K562 (cell line): ENCODE measurements around the gene CHMP3. TPM values are rescaled to one million over a fixed set of nuclear protein-coding genes. Genes with fewer than 3 reads are reported as not detected.

ENCODE experiments used
- ADNP ChIP-seq: fragments of 200-800 bp; sonication (Bioruptor generic); IDR thresholded peaks from 2 replicates; pipeline ENCODE4 v1.6.1; 2016; ENCODE audit warnings: missing genetic modification characterization, missing compliant biosample characterization
- CCNT2 ChIP-seq: IDR thresholded peaks from 2 replicates; pipeline ENCODE4 v1.6.1; 2011; ENCODE audit warnings: borderline replicate concordance, low read depth, mild to moderate bottlenecking, moderate library complexity, mixed read lengths, low read length; ENCODE audit not compliant: insufficient read length; ENCODE audit errors: extremely low read depth
- CHD4 ChIP-seq: fragments of 200-600 bp; sonication (generic); IDR thresholded peaks from 3 replicates; pipeline ENCODE4 v1.6.1; 2012; ENCODE audit warnings: low read depth, mild to moderate bottlenecking, mixed read lengths, low read length, inconsistent platforms; ENCODE audit not compliant: insufficient read depth, insufficient replicate concordance, poor library complexity, severe bottlenecking
- DNMT1 ChIP-seq: fragments of 450-650 bp; IDR thresholded peaks from 2 replicates; pipeline ENCODE4 v1.6.1; 2016; ENCODE audit warnings: antibody characterized with exemption, mild to moderate bottlenecking
- ETV1 ChIP-seq: fragments of 450-650 bp; conservative IDR thresholded peaks from 2 replicates; pipeline ENCODE4 v1.6.1; 2016; ENCODE audit warnings: missing genetic modification characterization, control low read depth, low read depth, missing compliant biosample characterization
- GATAD2A ChIP-seq: fragments of 450-650 bp; IDR thresholded peaks from 2 replicates; pipeline ENCODE4 v1.6.1; 2017
- KAT7 ChIP-seq: sonication (generic); formaldehyde crosslinking; IDR thresholded peaks from 2 replicates; pipeline ENCODE4 v1.8.0; 2022; ENCODE audit warnings: missing genetic modification reagents, mild to moderate bottlenecking, borderline replicate concordance
- MEF2D ChIP-seq: conservative IDR thresholded peaks from 2 replicates; pipeline ENCODE4 v1.6.1; 2016; ENCODE audit warnings: low read depth, missing genetic modification characterization, missing compliant biosample characterization
- NONO ChIP-seq, 2 experiments: fragments of 200-400 bp in 1 of 2; fragments of 450-650 bp in 1 of 2; formaldehyde crosslinking in 1 of 2; IDR thresholded peaks; 2 replicates each; pipeline ENCODE4 v1.6.1; 2017; ENCODE audit warnings: low read depth in 2 of 2, mild to moderate bottlenecking in 2 of 2, moderate library complexity in 2 of 2, low read length in 1 of 2
- SP2 ChIP-seq: IDR thresholded peaks from 2 replicates; pipeline ENCODE4 v1.6.1; 2011; ENCODE audit warnings: mild to moderate bottlenecking, low read depth, low read length, moderate library complexity; ENCODE audit not compliant: poor library complexity, severe bottlenecking; ENCODE audit errors: extremely low read depth
- TGIF2 ChIP-seq: sonication (generic); formaldehyde crosslinking; IDR thresholded peaks from 2 replicates; pipeline ENCODE4 v1.8.1; 2022; ENCODE audit warnings: mild to moderate bottlenecking, missing genetic modification reagents, moderate library complexity
- UBTF ChIP-seq, 2 experiments: IDR thresholded peaks; 2 replicates each; pipeline ENCODE4 v1.6.1; 2012; ENCODE audit warnings: improper control_type of control experiment in 2 of 2, low read depth in 2 of 2, low read length in 2 of 2, borderline replicate concordance in 1 of 2
- ZBTB40 ChIP-seq, 2 experiments: fragments of 450-650 bp in 1 of 2; sonication (generic) in 1 of 2; formaldehyde crosslinking in 1 of 2; IDR thresholded peaks; 2 replicates each; pipeline versions ENCODE4 v1.7.1 to v1.9.0; 2016 to 2022; ENCODE audit warnings: inconsistent platforms in 1 of 2, mild to moderate bottlenecking in 1 of 2, missing genetic modification reagents in 1 of 2
- ZEB2 ChIP-seq: fragments of 450-650 bp; IDR thresholded peaks from 2 replicates; pipeline ENCODE4 v1.6.1; 2016
- ZNF143 ChIP-seq: sonication (generic); formaldehyde crosslinking; IDR thresholded peaks from 2 replicates; pipeline ENCODE4 v1.9.0; 2022; ENCODE audit warnings: mild to moderate bottlenecking, missing genetic modification reagents
- polyA plus RNA-seq, 8 experiments: library from polyadenylated mRNA; depleted of rRNA in 4 of 8; stranded (reverse) in 5 of 8; unstranded in 3 of 8; fragments of >200 nt; fragmentation: Nextera tagmentation in 2 of 8; fragmentation: Illumina TruSeq in 1 of 8; extraction: Ambion mirVana in 2 of 8; extraction: Trizol in 1 of 8; gene quantifications; 2 replicates each; pipeline versions ENCODE4 v1.2.1 to v1.2.3, GENCODE V29; 2011 to 2014; ENCODE audit warnings: inconsistent platforms in 1 of 8, missing spikeins in 1 of 8
- total RNA-seq, 7 experiments: library from RNA; depleted of rRNA in 6 of 7; stranded (reverse); fragments of >200 nt in 6 of 7; fragmentation: Illumina TruSeq in 2 of 7; extraction: Trizol in 2 of 7; gene quantifications; 2 replicates each; pipeline versions ENCODE4 v1.2.1 to v1.2.3, GENCODE V29; 2011 to 2021; ENCODE audit warnings: low replicate concordance in 1 of 7

Gene CHMP3
- total and polyA plus RNA-seq, 9 of the 15 experiments (the other 6 are each of a cell fraction or from before 2014, with no cell fraction given), result 20.6 to 52.5 (median 31.7) TPM

GRCh38 chr2:86562922-86563649 lies at the start of gene CHMP3 (continued):
- TF ChIP-seq ZBTB40 (IDR thresholded peaks at IDR 0.05), result peak; percentile 82
- TF ChIP-seq ZBTB40 (CRISPR knock-in tag; IDR thresholded peaks at IDR 0.05), result no peak
- no peak for TF ChIP-seq DNMT1
- TF ChIP-seq GATAD2A, result no peak
- 0 out of 2 replicates have a peak, but pooled peaks have one; percentile 82 for TF ChIP-seq MEF2D (tag)
- TF ChIP-seq KAT7 (CRISPR knock-in tag), result no peak
- TF ChIP-seq ADNP, result no peak
- TF ChIP-seq UBTF (IDR thresholded peaks at IDR 0.05; ENCODE audit: borderline replicate concordance in 1 of 2, low read depth in 2 of 2, low read length in 2 of 2), result no peak
- TF ChIP-seq ETV1 (tag), result peak; percentile 96
- no peak for TF ChIP-seq SP2
- no peak for TF ChIP-seq ZNF143 (CRISPR knock-in tag)
- TF ChIP-seq CCNT2, result no peak
- TF ChIP-seq TGIF2 (CRISPR knock-in tag), result no peak
- no peak for TF ChIP-seq ZEB2
- no peak for TF ChIP-seq CHD4
- peak in 1 of 2 experiments; percentile 99; a peak in 2 of 4 replicates for TF ChIP-seq NONO (IDR thresholded peaks at IDR 0.05; ENCODE audit: low read depth in 2 of 2, low read length in 1 of 2)
